GM21381 (cell line): ENCODE data around the gene CTNNA1.

Experiments
- ATAC-seq: cut with Tn5 transposase; IDR thresholded peaks from one replicate; pipeline ENCODE4 v1.9.1; 2021; ENCODE audit warnings: mild to moderate bottlenecking, moderate library complexity; ENCODE audit not compliant: unreplicated experiment

CTNNA1 gene

GRCh38 chr5:138945421-138946240 lies 192.4 kb downstream of the CTNNA1 start:
- no peak for ATAC-seq

- ATAC-seq = no peak
Measured at GRCh38 chr5:138946241-138946623, 193.0 kb downstream of the CTNNA1 start.

GRCh38 chr5:138946831-138947560 lies 193.8 kb downstream of the CTNNA1 start:
- no peak for ATAC-seq

GRCh38 chr5:138947780-138948179 lies 194.6 kb downstream of the CTNNA1 start:
- ATAC-seq = no peak

GRCh38 chr5:138948471-138949222 lies 195.4 kb downstream of the CTNNA1 start:
- no peak for ATAC-seq

GRCh38 chr5:138949223-138949574 lies 196.0 kb downstream of the CTNNA1 start:
- no peak for ATAC-seq

- no peak for ATAC-seq
Measured at GRCh38 chr5:138949988-138950387, 196.8 kb downstream of the CTNNA1 start.

GRCh38 chr5:138950421-138951031 lies 197.3 kb downstream of the CTNNA1 start:
- no peak for ATAC-seq

DNA sequence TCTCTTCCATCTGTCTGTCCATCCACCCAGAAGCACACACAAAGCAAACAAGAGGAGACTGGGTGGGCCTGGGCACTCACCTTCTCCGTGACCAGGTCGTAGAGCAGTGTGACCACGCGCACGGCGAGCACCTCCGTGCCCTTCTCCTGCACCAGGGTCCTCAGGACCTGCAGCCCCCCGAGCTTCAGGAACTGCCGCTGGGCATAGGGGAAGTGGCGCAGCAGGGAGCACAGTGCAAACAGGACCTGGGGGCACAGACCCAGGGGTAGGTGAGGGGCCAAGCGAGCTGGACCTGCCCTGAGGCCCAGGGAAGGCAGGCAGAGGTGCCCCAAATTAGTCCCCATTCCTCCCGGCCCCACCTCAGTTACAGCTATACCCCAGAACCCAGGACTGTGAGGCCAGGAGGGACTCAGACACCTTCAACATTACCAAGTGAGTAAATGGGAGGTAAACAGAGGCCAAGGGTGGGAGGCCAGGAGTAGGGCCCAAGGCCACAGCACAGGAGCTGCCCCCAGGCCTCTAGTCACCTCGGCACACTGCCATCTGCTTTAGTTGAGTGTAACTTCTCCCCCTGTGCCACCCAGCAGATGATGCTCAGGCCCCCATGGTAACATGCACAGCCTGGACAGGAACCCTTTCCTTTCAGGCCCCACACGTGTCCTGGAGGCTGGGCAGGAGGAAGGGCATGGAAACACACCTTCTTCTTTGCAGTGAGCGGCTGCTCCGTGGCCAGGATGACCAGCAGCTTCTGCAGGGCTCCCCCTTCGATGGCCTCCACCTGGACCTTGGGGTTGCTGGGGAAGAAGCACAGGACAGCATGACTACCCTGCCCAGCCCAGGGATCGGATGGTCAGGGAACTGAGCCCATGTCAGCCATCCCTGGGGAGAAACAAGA lies 198.1 kb downstream of the CTNNA1 start:
- ATAC-seq = no peak

DNA sequence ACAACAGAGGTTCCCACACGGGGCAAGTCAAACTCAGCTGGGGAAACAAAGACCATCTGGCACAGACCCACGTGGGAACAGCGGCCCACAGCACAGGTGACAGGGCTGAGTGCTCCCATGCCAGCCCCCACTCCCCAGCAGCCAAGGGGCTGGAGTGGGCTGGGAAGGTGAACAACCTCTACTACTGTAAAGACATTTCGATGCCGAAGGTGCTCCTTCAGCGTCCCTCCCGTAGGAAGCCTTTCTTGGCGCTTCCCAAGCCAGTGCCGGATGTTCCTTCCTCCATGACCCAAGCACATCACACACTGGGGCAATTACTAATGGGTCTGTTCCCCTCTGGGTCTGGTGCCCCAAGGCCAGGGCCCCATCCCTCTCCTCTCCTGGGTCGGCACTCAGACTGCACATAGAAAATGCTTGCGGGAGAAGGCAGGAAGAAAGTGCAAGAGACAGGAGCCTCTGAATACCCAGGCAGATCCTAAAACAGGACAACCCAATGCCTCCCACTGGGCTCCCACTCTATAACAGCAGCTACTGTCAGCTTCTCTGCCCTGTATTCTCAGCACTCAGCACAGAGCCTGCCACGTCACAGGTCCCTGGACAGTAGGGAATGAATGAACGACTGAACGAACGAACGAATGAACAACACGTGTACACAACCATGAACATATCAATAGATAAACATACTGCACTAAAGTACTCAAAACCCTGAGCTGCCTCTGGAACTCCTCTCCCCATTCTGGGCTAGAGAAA lies 198.9 kb downstream of the CTNNA1 start:
- no peak for ATAC-seq

DNA sequence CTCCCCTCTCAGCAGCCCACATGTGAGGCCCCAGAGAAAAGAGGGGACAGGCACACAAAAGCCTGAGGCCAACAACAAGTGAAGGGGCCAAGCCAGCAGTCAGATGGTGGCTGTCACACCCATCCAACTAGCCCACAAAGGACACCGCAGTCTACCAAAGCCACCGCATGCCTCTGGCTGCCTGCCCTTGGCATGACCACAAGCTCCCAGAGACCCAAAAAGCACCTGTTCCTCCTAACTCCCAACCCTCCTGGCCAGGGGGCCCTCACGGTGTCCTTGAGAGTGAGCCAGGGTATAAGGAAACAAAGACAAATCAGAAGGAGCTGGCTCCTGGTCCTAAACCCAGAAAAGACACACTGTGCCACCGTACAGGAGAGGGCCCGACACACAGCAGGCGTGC lies 199.7 kb downstream of the CTNNA1 start:
- no peak for ATAC-seq

DNA sequence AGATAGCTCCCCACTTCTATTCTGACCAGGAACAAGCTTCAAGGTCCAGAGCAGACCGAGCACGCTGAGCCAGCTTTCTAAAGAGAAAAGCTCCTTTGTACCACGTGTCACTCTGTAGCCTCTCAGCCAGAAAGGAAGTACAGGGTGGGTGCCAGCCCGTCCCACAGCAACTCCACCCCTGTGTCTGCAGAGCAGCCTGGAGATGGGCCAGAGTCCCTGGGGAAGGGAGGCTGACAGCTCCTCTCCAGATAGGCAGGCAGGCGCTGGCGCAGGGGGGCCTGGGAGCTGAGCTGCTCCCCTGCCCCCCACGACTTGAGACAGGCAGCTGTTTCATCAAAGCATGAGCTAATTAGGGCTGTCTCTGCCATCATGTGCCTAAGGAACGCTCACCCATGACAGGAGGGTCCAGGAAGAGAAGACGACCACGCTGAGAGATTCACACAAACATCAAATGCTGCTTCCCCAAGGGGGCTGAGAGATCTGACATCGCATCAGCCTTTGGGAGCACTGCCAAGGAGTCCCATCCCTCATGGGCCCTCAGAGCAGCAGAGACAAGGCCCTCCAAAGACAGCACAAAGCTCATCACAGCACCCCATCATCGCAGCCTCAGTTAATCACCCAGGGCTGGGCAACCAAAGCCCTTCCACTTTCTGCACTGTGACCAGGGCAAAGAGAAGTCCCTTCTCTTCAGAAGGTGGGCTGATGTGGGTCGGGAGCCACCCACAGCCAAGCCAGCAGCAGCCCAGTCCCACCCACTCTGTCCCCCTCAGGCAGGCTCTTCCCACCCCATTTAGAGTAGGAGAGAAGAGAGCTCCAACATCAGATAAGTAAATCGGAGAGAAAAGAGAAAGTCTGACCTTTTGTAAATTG lies 200.4 kb downstream of the CTNNA1 start:
- no peak for ATAC-seq

DNA sequence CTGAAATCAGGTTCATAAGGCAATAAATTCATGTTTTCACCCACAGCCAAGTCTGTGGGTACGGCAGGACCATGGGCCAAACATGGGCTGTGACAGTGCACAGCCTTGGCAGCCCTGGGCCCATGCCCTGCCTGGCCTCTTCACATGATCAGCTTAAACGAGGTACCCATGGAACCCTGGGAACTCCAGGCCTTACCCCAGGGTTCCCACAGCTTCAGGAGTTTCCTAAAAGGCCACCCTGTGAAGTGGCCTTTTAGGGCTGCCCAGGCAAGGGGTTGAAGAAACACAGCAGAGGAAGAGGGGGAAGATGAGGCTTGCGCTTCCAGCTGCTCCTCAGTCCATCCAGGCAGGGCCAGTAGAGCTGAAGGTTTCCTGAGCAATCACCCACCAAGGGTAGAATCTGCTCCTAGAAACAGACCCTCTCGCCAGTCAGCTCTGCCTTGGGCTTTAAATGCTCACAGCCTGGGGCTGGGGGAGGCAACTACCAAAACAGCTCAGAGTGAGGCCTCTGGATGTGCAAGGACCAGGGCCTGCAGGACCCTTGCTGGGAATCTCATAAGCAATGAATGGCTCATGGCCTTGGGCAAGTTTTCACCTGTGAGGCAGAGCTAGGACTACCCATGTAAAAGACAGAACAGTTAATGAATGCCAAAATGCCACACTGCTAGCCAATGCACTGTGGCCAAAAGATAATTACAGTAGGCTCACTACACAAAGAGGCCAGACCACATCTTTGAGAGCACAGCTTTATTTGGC lies 201.2 kb downstream of the CTNNA1 start:
- no peak for ATAC-seq

- ATAC-seq = no peak
Measured at GRCh38 chr5:138955013-138955660, 201.9 kb downstream of the CTNNA1 start.

DNA sequence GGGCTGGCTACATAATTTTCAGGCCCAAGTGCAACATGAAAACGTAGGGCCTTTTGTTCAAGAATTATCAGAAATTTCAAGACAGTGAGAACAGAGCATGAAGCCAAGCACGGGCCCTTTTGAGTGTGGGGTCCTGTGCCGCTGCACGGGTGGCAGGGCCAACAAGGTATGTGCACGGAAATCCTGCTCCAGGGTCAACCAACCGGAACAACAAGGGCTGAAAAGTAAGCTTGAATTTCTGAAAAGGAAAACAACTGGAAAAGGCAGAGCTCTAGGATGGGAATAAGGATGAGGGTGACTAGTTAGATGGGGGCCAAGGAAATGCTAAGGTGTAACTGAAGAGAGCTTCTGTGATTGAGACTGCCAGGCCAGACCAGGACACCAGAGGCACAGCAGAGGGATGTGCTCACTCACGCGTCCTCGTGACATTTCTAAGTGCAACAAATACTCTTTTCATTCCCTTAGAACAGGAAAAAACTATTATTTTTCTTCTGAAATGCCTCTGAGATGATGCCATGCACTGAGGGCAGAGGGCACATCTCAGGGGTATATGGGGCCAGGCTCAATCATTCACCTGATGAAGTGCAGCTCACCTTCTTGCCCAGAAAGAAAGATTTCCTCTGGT lies 202.6 kb downstream of the CTNNA1 start:
- ATAC-seq = no peak

DNA sequence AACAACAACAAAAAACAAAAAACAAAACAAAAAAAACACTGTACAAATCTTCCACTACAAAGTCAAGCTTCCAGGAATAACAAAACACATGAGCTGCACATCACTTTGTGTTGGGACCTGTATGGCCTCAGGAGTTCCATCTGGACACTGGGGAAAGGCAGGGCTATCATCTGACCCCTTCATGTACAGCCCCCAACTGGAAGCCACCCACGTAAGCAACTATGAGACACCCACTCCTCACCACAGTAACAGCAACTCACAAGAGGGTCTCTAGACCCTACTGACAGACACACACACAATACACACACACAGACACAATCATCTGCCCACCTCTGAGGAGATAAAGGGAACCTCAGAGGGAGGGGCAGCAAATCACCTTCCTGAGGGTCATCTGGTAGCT lies 203.6 kb downstream of the CTNNA1 start:
- ATAC-seq = no peak

DNA sequence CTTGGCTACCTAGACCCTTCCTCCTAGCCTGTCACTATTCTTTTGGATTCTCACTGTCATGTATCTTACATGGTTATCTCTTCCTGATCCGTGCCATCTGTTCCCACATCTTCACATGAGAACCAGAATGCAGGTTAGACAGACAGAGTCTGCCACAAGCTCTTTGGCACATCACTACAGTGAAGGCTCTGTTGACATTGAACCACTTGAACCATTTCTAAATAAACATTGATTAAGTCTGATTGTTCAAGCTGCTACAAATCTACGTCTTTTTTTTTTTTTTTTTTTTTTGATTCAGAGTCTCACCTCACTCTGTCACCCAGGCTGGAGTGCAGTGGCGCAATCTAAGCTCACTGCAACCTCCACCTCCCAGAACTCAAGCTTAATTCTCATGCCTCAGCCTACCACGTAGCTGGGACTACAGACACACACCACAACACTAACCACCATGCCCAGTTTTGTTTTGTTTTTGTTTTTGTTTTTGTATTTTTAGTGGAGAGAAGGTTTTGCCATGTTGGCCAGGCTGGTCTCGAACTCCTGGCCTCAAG lies 207.0 kb downstream of the CTNNA1 start:
- ATAC-seq = no peak
